DMS114 treated with DMSO at 0.1 percent for 48 hours (cell line): ENCODE measurements around the gene ZNF423.

Source experiments
- DNase-seq: peaks from one replicate; lab custom pipeline; 2025; ENCODE audit not compliant: unreplicated experiment; lab: John Stamatoyannopoulos, UW

The ZNF423 gene

GRCh38 chr16:49671333-49671732 lies 184.6 kb downstream of the ZNF423 start:
- no peak for DNase-seq

GRCh38 chr16:49670627-49671026 lies 185.3 kb downstream of the ZNF423 start:
- no peak for DNase-seq

DNA sequence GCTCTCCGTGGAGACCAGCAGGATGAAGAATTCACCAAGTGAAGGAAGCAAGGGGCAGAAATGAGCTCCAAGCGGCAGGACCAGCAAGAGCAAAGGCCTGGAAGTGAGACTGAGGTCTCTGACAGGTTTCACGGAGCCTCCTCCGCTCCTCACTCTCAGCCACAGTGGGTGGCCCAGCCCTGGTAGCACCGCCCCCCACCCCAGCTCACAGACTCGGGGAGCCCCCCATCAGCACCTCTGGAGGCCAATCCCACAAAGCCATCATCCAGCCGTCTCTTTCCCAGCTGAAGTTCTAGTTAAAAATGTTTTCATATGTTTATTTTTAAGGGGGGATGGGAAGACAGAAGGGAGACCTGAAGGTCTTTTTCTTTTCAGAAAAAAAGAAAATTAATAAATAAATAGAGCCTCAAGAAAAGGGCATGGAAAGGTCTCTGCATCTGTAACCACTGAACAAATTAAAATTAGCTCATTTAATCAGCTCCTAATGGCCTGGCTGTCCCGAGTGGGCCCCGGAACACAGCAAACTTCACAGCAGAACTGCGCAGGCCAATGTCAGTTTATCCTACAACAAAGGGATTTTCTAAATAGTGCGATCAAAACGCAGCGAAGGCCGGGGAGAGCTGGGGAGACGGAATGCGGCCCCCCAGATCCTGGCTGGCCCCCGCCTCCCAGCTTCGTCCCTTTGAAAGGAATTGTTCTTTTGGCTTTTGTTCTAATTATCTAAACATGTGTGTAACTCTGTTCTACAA lies 190.3 kb downstream of the ZNF423 start:
- no peak for DNase-seq

- no peak for DNase-seq
Observed at GRCh38 chr16:49664221-49665215, 191.4 kb downstream of the ZNF423 start.

DNA sequence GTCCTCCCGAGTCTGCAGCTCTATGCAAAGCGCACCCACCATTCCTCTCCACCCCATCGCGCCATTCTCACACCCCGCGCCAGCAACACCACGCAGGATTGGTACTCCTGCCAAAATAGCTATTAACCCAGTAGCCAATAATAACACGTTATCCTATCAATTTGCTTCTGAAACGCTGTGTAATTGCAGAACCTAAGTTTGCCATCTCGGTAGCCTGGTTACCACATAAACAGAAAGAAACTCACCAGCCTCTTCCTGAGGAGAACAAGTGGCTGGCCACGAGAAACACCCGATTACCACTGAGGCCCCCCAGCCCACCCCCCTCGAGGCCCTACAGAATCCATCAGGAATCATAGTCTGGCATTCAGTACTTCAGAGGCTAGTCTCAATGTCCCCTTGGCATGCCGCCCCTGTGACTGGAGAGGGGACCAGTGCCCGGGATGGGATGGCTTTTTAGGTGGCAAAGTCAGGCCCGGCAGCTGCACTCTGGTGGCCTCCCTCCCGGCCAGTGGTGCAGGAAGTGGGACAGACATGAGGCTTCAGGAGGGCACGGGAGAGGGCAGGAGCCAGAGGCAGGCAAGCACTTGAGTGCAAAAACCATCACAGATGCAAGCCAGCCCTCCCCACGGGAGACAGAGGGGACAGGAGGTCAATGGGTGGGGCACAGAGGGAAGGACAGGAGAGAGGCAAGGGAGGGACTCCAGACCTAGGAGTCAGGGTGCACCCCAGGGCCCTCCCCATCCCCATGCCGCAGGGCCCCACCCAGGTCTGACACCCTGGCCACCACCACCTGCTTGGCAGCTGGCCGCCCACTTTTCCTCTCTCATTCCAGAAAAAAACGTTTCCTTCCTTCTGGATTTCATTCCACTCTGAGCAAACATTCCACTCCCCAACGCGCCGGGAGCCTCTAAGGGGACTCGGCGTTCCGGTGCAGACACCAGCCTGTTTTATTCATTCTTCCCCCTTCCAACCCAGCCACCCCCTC lies 192.5 kb downstream of the ZNF423 start:
- DNase-seq, result no peak

DNA sequence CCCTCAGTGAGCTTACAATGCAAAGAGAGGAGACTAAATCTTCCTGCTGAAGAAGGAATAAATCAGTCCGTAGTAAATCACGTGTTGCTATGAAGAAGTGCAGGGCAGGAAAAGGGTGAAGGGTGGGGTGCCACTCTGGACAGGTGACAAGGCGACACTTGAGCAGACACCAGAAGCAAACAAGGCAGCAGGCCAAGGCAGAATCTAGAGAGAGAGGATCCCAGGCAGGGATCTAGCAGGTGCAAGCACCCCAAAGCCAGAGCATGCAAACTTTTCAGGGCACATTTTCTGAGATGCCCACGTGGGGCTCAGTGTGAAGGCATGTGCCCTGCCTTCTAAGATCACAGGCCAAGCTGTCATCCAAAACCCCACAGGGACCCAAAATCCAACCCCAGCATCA lies 193.3 kb downstream of the ZNF423 start:
- DNase-seq, result no peak

DNA sequence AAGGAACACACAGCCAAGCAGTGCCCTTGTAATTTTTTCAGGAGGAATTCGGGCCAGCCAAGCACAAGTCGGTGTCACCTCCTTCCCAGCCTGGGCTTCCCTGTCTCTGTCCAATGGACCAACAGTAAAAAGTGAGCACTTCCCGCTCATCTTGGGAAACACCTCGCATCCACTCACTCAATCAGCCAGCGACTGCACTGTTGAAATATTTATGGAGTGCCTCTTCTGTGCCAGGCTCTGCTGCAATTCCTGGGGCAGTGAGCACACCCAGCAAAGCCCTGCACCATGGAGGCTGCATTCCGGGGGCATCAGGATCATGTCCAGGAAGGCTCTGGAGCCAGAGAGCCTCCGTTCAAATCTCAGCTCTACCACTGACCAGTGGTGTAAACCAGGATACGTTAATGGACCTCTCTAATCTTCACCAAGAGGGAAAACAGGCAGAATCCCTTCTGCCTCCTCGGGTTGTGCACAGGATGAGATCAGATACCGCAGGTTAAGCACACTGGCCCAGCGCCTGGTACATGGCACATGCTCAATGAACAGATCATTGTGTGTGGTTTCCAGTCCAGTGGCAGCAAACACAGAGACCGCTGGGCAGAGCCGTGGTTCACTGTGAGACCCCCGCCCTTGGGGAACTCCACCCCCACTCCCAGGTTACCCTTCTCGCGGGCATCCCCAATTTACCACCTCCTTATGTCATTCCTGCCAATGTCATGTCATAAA lies 194.3 kb downstream of the ZNF423 start:
- no peak for DNase-seq

- no peak for DNase-seq
Observed at GRCh38 chr16:49660626-49661025, 195.3 kb downstream of the ZNF423 start.

- no peak for DNase-seq
Observed at GRCh38 chr16:49659356-49659755, 196.6 kb downstream of the ZNF423 start.

DNA sequence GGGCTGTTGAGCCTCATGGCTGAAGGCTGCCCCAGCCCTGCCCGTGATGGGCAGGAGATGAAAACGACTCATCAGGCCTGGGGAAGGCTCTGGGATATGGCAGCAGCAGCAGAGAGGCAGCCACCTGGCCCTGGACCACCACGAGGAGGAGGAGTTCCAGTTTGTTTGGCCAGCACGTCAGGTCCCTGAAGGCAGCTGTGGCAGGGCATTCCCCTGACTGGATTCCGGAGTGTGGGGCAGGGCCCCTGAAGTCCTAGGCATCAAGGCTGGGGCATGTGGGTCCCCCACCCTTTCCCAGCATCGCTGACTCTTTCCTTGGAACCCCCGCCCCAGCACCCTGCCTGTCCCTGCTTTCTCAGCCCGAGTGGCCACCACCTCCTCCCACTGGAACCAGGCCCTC lies 197.4 kb downstream of the ZNF423 start:
- DNase-seq, result no peak

DNA sequence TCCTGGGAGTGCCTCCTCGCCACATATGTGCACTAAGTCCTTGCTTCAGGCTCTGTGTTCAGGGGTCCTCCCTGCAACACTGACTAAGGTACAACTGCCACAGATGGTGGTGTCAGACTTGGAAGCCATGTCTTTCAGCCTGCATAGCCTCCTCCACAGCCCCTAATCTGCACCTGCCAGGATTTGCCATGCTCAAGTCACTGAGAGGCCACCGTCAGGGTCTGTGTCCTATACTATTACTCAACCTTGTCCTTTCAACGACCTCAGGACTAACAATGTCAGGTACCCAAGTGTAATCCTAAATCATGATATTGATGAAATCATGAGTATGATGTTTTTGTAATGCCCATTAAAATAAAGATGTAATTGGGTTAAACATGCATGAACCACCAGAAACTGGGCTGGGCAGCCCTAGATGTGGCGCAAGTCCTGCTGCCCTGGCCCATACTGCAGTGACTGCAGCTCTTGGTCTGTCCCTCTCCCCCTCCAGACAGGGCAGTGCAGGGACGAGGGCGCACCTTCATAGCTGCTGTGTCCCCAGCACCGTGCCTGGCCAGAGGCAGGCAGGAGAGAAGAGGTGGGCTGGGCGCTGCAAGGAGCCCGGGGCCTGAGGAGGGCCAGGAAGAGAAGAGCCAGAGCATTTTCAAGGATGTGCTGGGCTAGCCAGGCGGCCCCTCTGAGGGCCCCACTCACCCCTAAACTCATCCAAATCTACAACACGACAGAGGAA lies 198.0 kb downstream of the ZNF423 start:
- DNase-seq, result no peak

DNA sequence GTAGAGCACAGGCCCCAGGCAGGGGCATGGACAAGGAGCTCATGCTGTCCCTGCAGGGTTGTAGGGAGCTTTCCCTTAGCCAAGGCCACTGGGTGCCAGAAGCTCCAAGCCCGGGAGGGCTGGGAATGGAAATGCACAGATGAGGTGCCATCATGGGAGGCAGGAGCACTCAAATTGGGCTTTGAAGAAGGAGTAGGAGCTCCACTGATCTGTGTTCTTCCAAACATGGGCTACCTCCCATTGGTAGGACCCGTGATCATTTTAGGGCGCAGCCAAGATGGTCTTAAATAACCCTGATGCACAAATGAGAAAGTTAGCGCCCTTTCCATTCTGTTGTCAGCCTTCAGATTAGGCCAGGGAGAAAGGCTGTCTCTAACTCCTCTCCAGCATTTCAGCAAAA lies 201.5 kb downstream of the ZNF423 start:
- DNase-seq, result no peak

GRCh38 chr16:49653577-49653976 lies 202.3 kb downstream of the ZNF423 start:
- DNase-seq, result no peak

- no peak for DNase-seq
Observed at GRCh38 chr16:49653173-49653570, 202.7 kb downstream of the ZNF423 start.

DNA sequence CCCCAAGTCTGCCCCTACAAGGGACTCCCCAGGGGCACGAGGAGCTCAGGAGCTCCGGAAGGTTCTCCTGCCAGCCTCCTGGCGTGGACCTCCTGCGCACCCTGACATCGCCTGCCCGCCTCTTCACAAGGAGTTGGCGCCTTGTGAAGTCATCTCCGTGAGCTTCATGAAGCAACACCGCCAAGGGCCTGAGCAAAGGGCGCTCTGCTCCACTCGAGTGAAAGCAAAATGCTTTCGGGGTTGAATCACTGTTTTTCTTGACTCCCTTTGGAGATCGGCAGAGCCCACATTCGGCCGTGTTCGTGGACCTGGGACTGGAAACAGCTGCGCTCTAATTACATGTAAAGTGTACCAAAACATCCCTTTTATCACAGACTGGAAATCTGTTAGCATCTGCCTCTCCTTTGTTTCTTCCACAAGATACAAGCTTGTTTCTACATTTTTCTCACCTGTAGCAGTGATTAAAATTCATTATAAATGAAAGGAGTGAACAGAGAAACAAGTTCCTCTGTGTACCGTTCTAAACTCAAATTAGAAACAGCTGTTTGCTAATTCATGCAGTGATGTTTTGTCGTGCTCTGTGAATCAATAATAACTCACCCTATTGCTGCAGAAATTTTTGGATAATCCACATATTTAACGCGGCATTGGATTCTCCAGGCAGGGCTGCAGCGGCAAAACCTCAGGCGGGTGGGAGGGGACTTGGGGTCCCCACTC lies 203.3 kb downstream of the ZNF423 start:
- no peak for DNase-seq

- DNase-seq, result no peak
Observed at GRCh38 chr16:49651996-49652395, 203.9 kb downstream of the ZNF423 start.

- no peak for DNase-seq
Observed at GRCh38 chr16:49651226-49651625, 204.7 kb downstream of the ZNF423 start.

DNA sequence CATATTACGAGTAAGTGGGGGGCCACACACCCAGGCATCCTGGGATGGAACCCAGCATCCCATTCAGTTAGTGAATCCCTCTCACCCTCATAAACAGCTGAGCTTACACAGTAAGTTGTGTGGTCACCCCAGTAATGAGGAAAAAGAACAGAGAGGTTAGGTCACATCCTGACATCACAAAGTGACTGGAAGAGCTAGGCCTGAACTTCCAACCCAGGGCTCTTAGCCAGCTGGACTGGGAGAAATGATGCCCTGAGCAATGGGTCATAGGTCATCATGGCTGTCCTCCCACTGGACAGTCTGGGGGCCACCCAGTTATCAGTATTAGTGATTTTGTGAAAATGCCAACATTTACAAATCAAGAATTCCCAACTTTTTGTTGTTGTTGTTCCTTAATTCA lies 205.3 kb downstream of the ZNF423 start:
- no peak for DNase-seq
